ENCODE data around the gene NPTX1.

Gene NPTX1

GRCh38 chr17:80475910-80476876 lies at the start of gene NPTX1:
NPTX1 (minus strand) TSS chr17:80476607; CDS start chr17:80476446, 161 bp downstream.
- no peaks in the 10 kb centered on the region for H3K36me3 ChIP-seq (ENCODE audit: insufficient read depth, low read length)
- peaks cover 8% of the 10 kb centered on the region; the same call in 1 of the 2 replicates for H3K4me1 ChIP-seq (ENCODE audit: insufficient read depth, low read length)
- H3K9ac ChIP-seq (ENCODE audit: low read depth, low read length): peak within 1 kb of the TSS; percentile 52; the same call in 1 of the 2 replicates
- no peaks in the 10 kb centered on the region for H3K9me3 ChIP-seq (ENCODE audit: control insufficient read depth, insufficient read depth, low read length)

- no peaks in the 10 kb centered on the region for H3K36me3 ChIP-seq (ENCODE audit: insufficient read depth, low read length)
- H3K4me1 ChIP-seq (ENCODE audit: insufficient read depth, low read length): peaks cover 5% of the 10 kb centered on the region; the same call in 1 of the 2 replicates
- no peaks in the 10 kb centered on the region for H3K9me3 ChIP-seq (ENCODE audit: control insufficient read depth, insufficient read depth, low read length)
- no peak overlapping the region for H3K9ac ChIP-seq (ENCODE audit: low read depth, low read length)
Measured at GRCh38 chr17:80523956-80524712, 47.7 kb upstream of the NPTX1 start.

- Histone ChIP-seq H3K36me3 (ENCODE audit: insufficient read depth, low read length) (no peaks in the 10 kb centered on the region), H3K4me1 (ENCODE audit: insufficient read depth, low read length) (peaks cover 5% of the 10 kb centered on the region; the same call in 1 of the 2 replicates), H3K9me3 (ENCODE audit: control insufficient read depth, insufficient read depth, low read length) (no peaks in the 10 kb centered on the region), H3K9ac (ENCODE audit: low read depth, low read length) (no peak overlapping the region)
Measured at GRCh38 chr17:80523054-80523744, 46.8 kb upstream of the NPTX1 start.

- H3K36me3 ChIP-seq (ENCODE audit: insufficient read depth, low read length): no peaks in the 10 kb centered on the region
- no peaks in the 10 kb centered on the region for H3K9me3 ChIP-seq (ENCODE audit: control insufficient read depth, insufficient read depth, low read length)
- H3K9ac ChIP-seq (ENCODE audit: low read depth, low read length): no peak overlapping the region
- H3K4me1 ChIP-seq (ENCODE audit: insufficient read depth, low read length): no peaks in the 10 kb centered on the region
Measured at GRCh38 chr17:80520810-80521455, 44.5 kb upstream of the NPTX1 start.

- Histone ChIP-seq H3K4me1 (ENCODE audit: insufficient read depth, low read length) (no peaks in the 10 kb centered on the region), H3K9ac (ENCODE audit: low read depth, low read length) (no peak overlapping the region), H3K36me3 (ENCODE audit: insufficient read depth, low read length) (no peaks in the 10 kb centered on the region), H3K9me3 (ENCODE audit: control insufficient read depth, insufficient read depth, low read length) (no peaks in the 10 kb centered on the region)
Measured at GRCh38 chr17:80519091-80519781, 42.8 kb upstream of the NPTX1 start.

GRCh38 chr17:80518392-80518791 lies 42.0 kb upstream of the NPTX1 start:
- Histone ChIP-seq H3K36me3 (ENCODE audit: insufficient read depth, low read length) (no peaks in the 10 kb centered on the region), H3K9ac (ENCODE audit: low read depth, low read length) (no peak overlapping the region), H3K4me1 (ENCODE audit: insufficient read depth, low read length) (no peaks in the 10 kb centered on the region), H3K9me3 (ENCODE audit: control insufficient read depth, insufficient read depth, low read length) (no peaks in the 10 kb centered on the region)

- H3K4me1 ChIP-seq (ENCODE audit: insufficient read depth, low read length): no peaks in the 10 kb centered on the region
- no peak overlapping the region for H3K9ac ChIP-seq (ENCODE audit: low read depth, low read length)
- no peaks in the 10 kb centered on the region for H3K9me3 ChIP-seq (ENCODE audit: control insufficient read depth, insufficient read depth, low read length)
- no peaks in the 10 kb centered on the region for H3K36me3 ChIP-seq (ENCODE audit: insufficient read depth, low read length)
Measured at GRCh38 chr17:80517641-80518040, 41.2 kb upstream of the NPTX1 start.

GRCh38 chr17:80516171-80516932 lies 39.9 kb upstream of the NPTX1 start:
- H3K9me3 ChIP-seq (ENCODE audit: control insufficient read depth, insufficient read depth, low read length): no peaks in the 10 kb centered on the region
- no peak overlapping the region for H3K9ac ChIP-seq (ENCODE audit: low read depth, low read length)
- no peaks in the 10 kb centered on the region for H3K4me1 ChIP-seq (ENCODE audit: insufficient read depth, low read length)
- H3K36me3 ChIP-seq (ENCODE audit: insufficient read depth, low read length): no peaks in the 10 kb centered on the region

- Histone ChIP-seq H3K4me1 (ENCODE audit: insufficient read depth, low read length) (no peaks in the 10 kb centered on the region), H3K36me3 (ENCODE audit: insufficient read depth, low read length) (no peaks in the 10 kb centered on the region), H3K9me3 (ENCODE audit: control insufficient read depth, insufficient read depth, low read length) (no peaks in the 10 kb centered on the region), H3K9ac (ENCODE audit: low read depth, low read length) (no peak overlapping the region)
Measured at GRCh38 chr17:80513892-80514291, 37.5 kb upstream of the NPTX1 start.

- no peaks in the 10 kb centered on the region for H3K36me3 ChIP-seq (ENCODE audit: insufficient read depth, low read length)
- H3K9me3 ChIP-seq (ENCODE audit: control insufficient read depth, insufficient read depth, low read length): no peaks in the 10 kb centered on the region
- no peak overlapping the region for H3K9ac ChIP-seq (ENCODE audit: low read depth, low read length)
- no peaks in the 10 kb centered on the region for H3K4me1 ChIP-seq (ENCODE audit: insufficient read depth, low read length)
Measured at GRCh38 chr17:80513201-80513600, 36.8 kb upstream of the NPTX1 start.

GRCh38 chr17:80512233-80512632 lies 35.8 kb upstream of the NPTX1 start:
- Histone ChIP-seq H3K4me1 (ENCODE audit: insufficient read depth, low read length) (no peaks in the 10 kb centered on the region), H3K9ac (ENCODE audit: low read depth, low read length) (no peak overlapping the region), H3K9me3 (ENCODE audit: control insufficient read depth, insufficient read depth, low read length) (no peaks in the 10 kb centered on the region), H3K36me3 (ENCODE audit: insufficient read depth, low read length) (no peaks in the 10 kb centered on the region)

- H3K36me3 ChIP-seq (ENCODE audit: insufficient read depth, low read length): no peaks in the 10 kb centered on the region
- no peak overlapping the region for H3K9ac ChIP-seq (ENCODE audit: low read depth, low read length)
- no peaks in the 10 kb centered on the region for H3K4me1 ChIP-seq (ENCODE audit: insufficient read depth, low read length)
- H3K9me3 ChIP-seq (ENCODE audit: control insufficient read depth, insufficient read depth, low read length): no peaks in the 10 kb centered on the region
Measured at GRCh38 chr17:80511222-80512180, 35.1 kb upstream of the NPTX1 start.
